ENCODE data around the gene DGKI.

GRCh38 chr7:137611606-137612005 lies 235.2 kb downstream of the DGKI start:
- TF ChIP-seq BHLHE40 (IDR thresholded peaks at IDR 0.05; ENCODE audit: low read depth, low read length) (no peak), CTCF (IDR thresholded peaks at IDR 0.05) (no peak), HDAC2 (IDR thresholded peaks at IDR 0.05) (no peak), POLR2A (IDR thresholded peaks at IDR 0.05; ENCODE audit: low read length) (no peak), EP300 (IDR thresholded peaks at IDR 0.05) (no peak), PHF8 (IDR thresholded peaks at IDR 0.05; ENCODE audit: borderline replicate concordance, low read depth) (no peak)
- TF ChIP-seq, protein P1, sequence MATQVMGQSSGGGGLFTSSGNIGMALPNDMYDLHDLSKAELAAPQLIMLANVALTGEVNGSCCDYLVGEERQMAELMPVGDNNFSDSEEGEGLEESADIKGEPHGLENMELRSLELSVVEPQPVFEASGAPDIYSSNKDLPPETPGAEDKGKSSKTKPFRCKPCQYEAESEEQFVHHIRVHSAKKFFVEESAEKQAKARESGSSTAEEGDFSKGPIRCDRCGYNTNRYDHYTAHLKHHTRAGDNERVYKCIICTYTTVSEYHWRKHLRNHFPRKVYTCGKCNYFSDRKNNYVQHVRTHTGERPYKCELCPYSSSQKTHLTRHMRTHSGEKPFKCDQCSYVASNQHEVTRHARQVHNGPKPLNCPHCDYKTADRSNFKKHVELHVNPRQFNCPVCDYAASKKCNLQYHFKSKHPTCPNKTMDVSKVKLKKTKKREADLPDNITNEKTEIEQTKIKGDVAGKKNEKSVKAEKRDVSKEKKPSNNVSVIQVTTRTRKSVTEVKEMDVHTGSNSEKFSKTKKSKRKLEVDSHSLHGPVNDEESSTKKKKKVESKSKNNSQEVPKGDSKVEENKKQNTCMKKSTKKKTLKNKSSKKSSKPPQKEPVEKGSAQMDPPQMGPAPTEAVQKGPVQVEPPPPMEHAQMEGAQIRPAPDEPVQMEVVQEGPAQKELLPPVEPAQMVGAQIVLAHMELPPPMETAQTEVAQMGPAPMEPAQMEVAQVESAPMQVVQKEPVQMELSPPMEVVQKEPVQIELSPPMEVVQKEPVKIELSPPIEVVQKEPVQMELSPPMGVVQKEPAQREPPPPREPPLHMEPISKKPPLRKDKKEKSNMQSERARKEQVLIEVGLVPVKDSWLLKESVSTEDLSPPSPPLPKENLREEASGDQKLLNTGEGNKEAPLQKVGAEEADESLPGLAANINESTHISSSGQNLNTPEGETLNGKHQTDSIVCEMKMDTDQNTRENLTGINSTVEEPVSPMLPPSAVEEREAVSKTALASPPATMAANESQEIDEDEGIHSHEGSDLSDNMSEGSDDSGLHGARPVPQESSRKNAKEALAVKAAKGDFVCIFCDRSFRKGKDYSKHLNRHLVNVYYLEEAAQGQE (IDR thresholded peaks at IDR 0.05) = no peak
